GM12878 (cell line): Measurements from ENCODE around the gene CUL5. TPM values are rescaled to one million over a fixed set of nuclear protein-coding genes. Genes with fewer than 3 reads are reported as not detected.
"Not testable (repeated sequence)": the region's sequence is repeated elsewhere in the genome, so short reads cannot be mapped to it uniquely, and the experiment has no call there.

ENCODE experiments used
- ATAC-seq: fragments of 200-7000 bp; cut with Tn5 transposase; 3 replicates; pipeline ENCODE4 v1.9.1; 2020; ENCODE audit warnings: mild to moderate bottlenecking, moderate library complexity
- BruUV-seq: library from RNA; stranded (reverse); fragments of 400-500 nt; replicated peaks from 2 replicates; lab custom pipeline; 2021; lab: Mats Ljungman, UMichigan
- CTCF ChIA-PET: fragments of 300-600 bp; sonication (Branson Sonifier 250); formaldehyde crosslinking; extraction: SDS; loops from one replicate; lab custom pipeline; 2021; ENCODE audit warnings: inconsistent platforms; lab: Yijun Ruan, JAX
- POLR2A ChIA-PET: fragments of 350-600 bp; formaldehyde crosslinking; extraction: SDS; loops from one replicate; lab custom pipeline; 2021; ENCODE audit warnings: inconsistent platforms; lab: Charles Lee
- RAD21 ChIA-PET: fragments of 300-600 bp; sonication (Branson Sonifier 250); formaldehyde crosslinking; loops from one replicate; lab custom pipeline; 2023; ENCODE audit warnings: antibody characterized with exemption; ENCODE audit not compliant: unreplicated experiment; lab: Charles Lee
- SMC1A ChIA-PET: fragments of 300-600 bp; sonication (Branson Sonifier 250); formaldehyde crosslinking; loops from one replicate; lab custom pipeline; 2023; ENCODE audit not compliant: unreplicated experiment, uncharacterized antibody; lab: Charles Lee
- DNase-seq: peaks from one replicate; pipeline ENCODE4 v3.0.0-alpha.2; 2011; ENCODE audit warnings: low read depth, low spot score
- FAIRE-seq: peaks from 3 replicates; lab custom pipeline; 2011; peaks lifted over from hg19 to GRCh38; lab: Jason Lieb, UNC
- H2AFZ ChIP-seq: 2 replicates; pipeline ENCODE4 v1.6.0; 2011; ENCODE audit warnings: low read depth, low read length, control low read depth; ENCODE audit not compliant: control insufficient read depth
- H3K27ac ChIP-seq: 2 replicates; pipeline ENCODE4 v1.5.1; 2011; ENCODE audit warnings: control low read depth; ENCODE audit not compliant: control insufficient read depth, insufficient read depth
- H3K27me3 ChIP-seq, 2 experiments: replicated peaks in 1 of 2; 2 replicates each; pipeline versions ENCODE4 v1.6.0 to v1.6.1; 2011; ENCODE audit warnings: low read length in 1 of 2; ENCODE audit not compliant: control insufficient read depth in 2 of 2, insufficient read depth in 2 of 2
- H3K36me3 ChIP-seq, 2 experiments: 2 replicates each; pipeline ENCODE4 v1.5.1; 2011; ENCODE audit warnings: low read length in 1 of 2; ENCODE audit not compliant: control insufficient read depth in 2 of 2, insufficient read depth in 2 of 2
- H3K4me1 ChIP-seq: 2 replicates; pipeline ENCODE4 v1.6.1; 2011; ENCODE audit warnings: mild to moderate bottlenecking, low read length, moderate library complexity, mixed read lengths; ENCODE audit not compliant: control insufficient read depth, insufficient read depth
- H3K4me2 ChIP-seq: 2 replicates; pipeline ENCODE4 v1.6.0; 2011; ENCODE audit warnings: control low read depth; ENCODE audit not compliant: control insufficient read depth, insufficient read depth
- H3K4me3 ChIP-seq: fragments of 200-600 bp; sonication (generic); 2 replicates; pipeline ENCODE4 v1.5.1; 2016
- H3K79me2 ChIP-seq: 2 replicates; pipeline ENCODE4 v1.6.0; 2011; ENCODE audit warnings: low read length; ENCODE audit not compliant: control insufficient read depth, insufficient read depth
- H3K9ac ChIP-seq: 2 replicates; pipeline ENCODE4 v1.8.0; 2011; ENCODE audit warnings: low read length, control low read depth, mixed read lengths; ENCODE audit not compliant: control insufficient read depth, insufficient read depth
- H3K9me3 ChIP-seq: replicated peaks from 3 replicates; pipeline ENCODE4 v1.5.1; 2011; ENCODE audit warnings: mild to moderate bottlenecking, low read length; ENCODE audit not compliant: control insufficient read depth, insufficient read depth
- H4K20me1 ChIP-seq: 2 replicates; pipeline ENCODE4 v1.6.0; 2011; ENCODE audit not compliant: control insufficient read depth, insufficient read depth
- CEBPB ChIP-seq, 2 experiments: fragments of 150-350 bp in 1 of 2; IDR thresholded peaks; 2 replicates each; pipeline ENCODE4 v1.6.1; 2012 to 2014; ENCODE audit warnings: low read depth in 2 of 2, low read length in 2 of 2, borderline replicate concordance in 1 of 2, inconsistent platforms in 1 of 2
- MTA3 ChIP-seq: IDR thresholded peaks from 2 replicates; pipeline ENCODE4 v1.6.1; 2012; ENCODE audit warnings: low read length, inconsistent platforms, borderline replicate concordance
- PAX8 ChIP-seq: fragments of 450-650 bp; IDR thresholded peaks from 2 replicates; pipeline ENCODE4 v1.6.1; 2017; ENCODE audit warnings: mild to moderate bottlenecking, moderate library complexity
- SPI1 ChIP-seq: IDR thresholded peaks from 2 replicates; pipeline ENCODE4 v1.6.1; 2011; ENCODE audit warnings: low read depth, mild to moderate bottlenecking, low read length, moderate library complexity, borderline replicate concordance; ENCODE audit not compliant: insufficient read depth
- ZNF217 ChIP-seq: fragments of 450-650 bp; IDR thresholded peaks from 2 replicates; pipeline ENCODE4 v1.6.1; 2017; ENCODE audit warnings: antibody characterized with exemption, mild to moderate bottlenecking
- WGBS: methylation state at CpG from one replicate; pipeline ENCODE4 v1.1.6; 2016; ENCODE audit warnings: low lambda C conversion rate; ENCODE audit not compliant: insufficient replicate concordance, insufficient coverage; ENCODE audit errors: missing lambda C conversion rate; 5-methylcytosine and 5-hydroxymethylcytosine counted together
- in situ Hi-C: fragments of 300-500 bp; cut with MboI; formaldehyde crosslinking; loops from 9 replicates; pipeline ENCODE4 v1.14.3; 2018; ENCODE audit warnings: mixed read lengths
- intact Hi-C: fragments of 100-400 bp; cut with micrococcal nuclease; formaldehyde crosslinking; loops from one replicate; pipeline ENCODE4 v1.14.2; 2022; ENCODE audit not compliant: unreplicated experiment
- polyA plus RNA-seq, 11 experiments: library from polyadenylated mRNA; depleted of rRNA in 4 of 11; unstranded in 6 of 11; stranded (reverse) in 5 of 11; fragments of >200 nt; fragmentation: Nextera tagmentation in 4 of 11; fragmentation: Illumina TruSeq in 1 of 11; extraction: Ambion mirVana in 4 of 11; extraction: Trizol in 1 of 11; gene quantifications; 1 replicate in 1 of 11; 2 replicates in 10 of 11; pipeline versions ENCODE4 v1.2.1 to v1.2.3, GENCODE V29; 2011 to 2016; ENCODE audit warnings: inconsistent platforms in 2 of 11, missing spikeins in 2 of 11, low read depth in 1 of 11
- total RNA-seq, 4 experiments: library from RNA; depleted of rRNA in 3 of 4; stranded (reverse); fragments of >200 nt in 3 of 4; fragmentation: Illumina TruSeq in 1 of 4; extraction: Trizol in 1 of 4; gene quantifications; 2 replicates each; pipeline versions ENCODE4 v1.2.1 to v1.2.3, GENCODE V29; 2013 to 2021
- TF ChIP-seq, protein P1 (sequence below): fragments of 150-350 bp; IDR thresholded peaks from 2 replicates; pipeline ENCODE4 v1.6.1; 2016; ENCODE audit warnings: low read depth, low read length
- TF ChIP-seq, protein P2 (sequence below): IDR thresholded peaks from 2 replicates; pipeline ENCODE4 v1.6.1; 2011; ENCODE audit warnings: low read depth, low read length, improper control_type of control experiment, borderline replicate concordance
- TF ChIP-seq, protein P3 (sequence below): fragments of 450-650 bp; IDR thresholded peaks from 2 replicates; pipeline ENCODE4 v1.6.1; 2017; ENCODE audit warnings: low read depth, mild to moderate bottlenecking, moderate library complexity

The CUL5 gene
- total and polyA plus RNA-seq, 10 of the 15 experiments (the other 5 are each of a cell fraction or from before 2014, with no cell fraction given): 9.1 to 37.6 (median 18.3) TPM

DNA sequence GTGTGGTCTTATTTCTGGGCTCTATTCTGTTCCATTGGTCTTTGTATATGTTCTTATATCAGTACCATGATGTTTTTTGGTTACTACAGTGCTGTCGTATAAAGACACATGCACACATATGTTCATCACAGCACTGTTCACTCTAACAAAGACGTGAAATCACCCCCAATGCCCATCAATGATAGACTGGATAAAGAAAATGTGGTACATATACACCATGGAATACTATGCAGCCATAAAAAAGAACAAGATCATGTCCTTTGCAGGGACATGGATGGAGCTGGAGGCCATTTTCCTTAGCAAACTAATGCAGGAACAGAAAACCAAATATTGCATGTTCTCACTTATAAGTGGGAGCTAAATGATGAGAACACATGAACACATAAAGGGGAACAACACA is 22.9 kb downstream of the CUL5 start:
- 0 out of 2 replicates have a peak, but pooled peaks have one; percentile 40 for TF ChIP-seq ZNF217
- TF ChIP-seq, all 136 proteins: peak for 1; not testable (repeated sequence) for 135
- 94% methylated on average over 2 of the region's 2 CpGs for WGBS
- SMC1A ChIA-PET: not testable (repeated sequence)

DNA sequence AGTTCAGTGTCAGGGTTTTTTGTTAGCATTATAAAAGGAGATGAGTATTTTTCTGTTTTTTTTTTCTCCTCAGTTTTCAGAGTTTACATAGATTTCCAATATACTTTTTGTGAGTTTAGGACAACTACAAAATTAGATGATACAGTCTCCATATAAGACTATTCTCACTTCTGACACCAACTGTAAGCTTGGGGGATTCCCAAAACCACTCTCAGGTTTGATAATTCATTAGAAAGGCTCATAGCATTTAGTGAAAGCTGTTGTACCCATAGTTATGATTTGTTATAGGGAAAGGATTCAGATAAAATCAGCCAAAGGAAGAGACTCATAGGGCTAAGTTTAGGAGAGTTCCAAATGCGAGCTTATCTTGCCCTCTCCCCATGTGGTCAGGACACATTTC is 24.1 kb downstream of the CUL5 start:
- Histone ChIP-seq H3K4me3 (no peak overlapping the region), H3K4me2 (peak overlapping the region; percentile 24; the same call in 1 of the 2 replicates), H3K27ac (no peak overlapping the region), H3K27me3 (no peaks in the 10 kb centered on the region), H3K9me3 (peaks cover 5% of the 10 kb centered on the region; the same call in 2 of the 3 replicates), H3K79me2 (peaks cover 39% of the 10 kb centered on the region), H3K9ac (no peak overlapping the region), H3K36me3 (peaks cover 6 to 10% of the 10 kb centered on the region in 2 experiments), H2AFZ (no peak overlapping the region), H3K4me1 (no peaks in the 10 kb centered on the region; the same call in 1 of the 2 replicates), H4K20me1 (no peaks in the 10 kb centered on the region)
- ChIA-PET POLR2A (no interaction called here), RAD21 (interaction anchor here (1.1 kb wide), 1 partner anchor 63 kb away, joined by 4 read pairs; no protein-coding TSS in a partner anchor), SMC1A (interaction anchor here (1.0 to 1.5 kb wide), 4 partner anchors 10 to 24 kb away, joined by 3 to 5 read pairs (median 3); partner anchors contain the start of gene CUL5), CTCF (interaction anchor here (0.6 to 2.4 kb wide), 3 partner anchors 24 to 171 kb away, joined by 3 to 9 read pairs (median 8); partner anchors contain the start of gene CUL5)
- FAIRE-seq (no peak), DNase-seq (no peak), ATAC-seq (peak; percentile 63)
- BruUV-seq: no TSS peak
- WGBS: 79% methylated on average over 1 of the region's 1 CpG
- intact Hi-C loops (no loop called here), in situ Hi-C loops (no loop called here)
- no peak for TF ChIP-seq PAX8
- TF ChIP-seq, protein P1, sequence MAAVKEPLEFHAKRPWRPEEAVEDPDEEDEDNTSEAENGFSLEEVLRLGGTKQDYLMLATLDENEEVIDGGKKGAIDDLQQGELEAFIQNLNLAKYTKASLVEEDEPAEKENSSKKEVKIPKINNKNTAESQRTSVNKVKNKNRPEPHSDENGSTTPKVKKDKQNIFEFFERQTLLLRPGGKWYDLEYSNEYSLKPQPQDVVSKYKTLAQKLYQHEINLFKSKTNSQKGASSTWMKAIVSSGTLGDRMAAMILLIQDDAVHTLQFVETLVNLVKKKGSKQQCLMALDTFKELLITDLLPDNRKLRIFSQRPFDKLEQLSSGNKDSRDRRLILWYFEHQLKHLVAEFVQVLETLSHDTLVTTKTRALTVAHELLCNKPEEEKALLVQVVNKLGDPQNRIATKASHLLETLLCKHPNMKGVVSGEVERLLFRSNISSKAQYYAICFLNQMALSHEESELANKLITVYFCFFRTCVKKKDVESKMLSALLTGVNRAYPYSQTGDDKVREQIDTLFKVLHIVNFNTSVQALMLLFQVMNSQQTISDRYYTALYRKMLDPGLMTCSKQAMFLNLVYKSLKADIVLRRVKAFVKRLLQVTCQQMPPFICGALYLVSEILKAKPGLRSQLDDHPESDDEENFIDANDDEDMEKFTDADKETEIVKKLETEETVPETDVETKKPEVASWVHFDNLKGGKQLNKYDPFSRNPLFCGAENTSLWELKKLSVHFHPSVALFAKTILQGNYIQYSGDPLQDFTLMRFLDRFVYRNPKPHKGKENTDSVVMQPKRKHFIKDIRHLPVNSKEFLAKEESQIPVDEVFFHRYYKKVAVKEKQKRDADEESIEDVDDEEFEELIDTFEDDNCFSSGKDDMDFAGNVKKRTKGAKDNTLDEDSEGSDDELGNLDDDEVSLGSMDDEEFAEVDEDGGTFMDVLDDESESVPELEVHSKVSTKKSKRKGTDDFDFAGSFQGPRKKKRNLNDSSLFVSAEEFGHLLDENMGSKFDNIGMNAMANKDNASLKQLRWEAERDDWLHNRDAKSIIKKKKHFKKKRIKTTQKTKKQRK: no peak
- TF ChIP-seq SPI1: no peak
- TF ChIP-seq, protein P2, sequence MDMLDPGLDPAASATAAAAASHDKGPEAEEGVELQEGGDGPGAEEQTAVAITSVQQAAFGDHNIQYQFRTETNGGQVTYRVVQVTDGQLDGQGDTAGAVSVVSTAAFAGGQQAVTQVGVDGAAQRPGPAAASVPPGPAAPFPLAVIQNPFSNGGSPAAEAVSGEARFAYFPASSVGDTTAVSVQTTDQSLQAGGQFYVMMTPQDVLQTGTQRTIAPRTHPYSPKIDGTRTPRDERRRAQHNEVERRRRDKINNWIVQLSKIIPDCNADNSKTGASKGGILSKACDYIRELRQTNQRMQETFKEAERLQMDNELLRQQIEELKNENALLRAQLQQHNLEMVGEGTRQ: no peak
- TF ChIP-seq, protein P3, sequence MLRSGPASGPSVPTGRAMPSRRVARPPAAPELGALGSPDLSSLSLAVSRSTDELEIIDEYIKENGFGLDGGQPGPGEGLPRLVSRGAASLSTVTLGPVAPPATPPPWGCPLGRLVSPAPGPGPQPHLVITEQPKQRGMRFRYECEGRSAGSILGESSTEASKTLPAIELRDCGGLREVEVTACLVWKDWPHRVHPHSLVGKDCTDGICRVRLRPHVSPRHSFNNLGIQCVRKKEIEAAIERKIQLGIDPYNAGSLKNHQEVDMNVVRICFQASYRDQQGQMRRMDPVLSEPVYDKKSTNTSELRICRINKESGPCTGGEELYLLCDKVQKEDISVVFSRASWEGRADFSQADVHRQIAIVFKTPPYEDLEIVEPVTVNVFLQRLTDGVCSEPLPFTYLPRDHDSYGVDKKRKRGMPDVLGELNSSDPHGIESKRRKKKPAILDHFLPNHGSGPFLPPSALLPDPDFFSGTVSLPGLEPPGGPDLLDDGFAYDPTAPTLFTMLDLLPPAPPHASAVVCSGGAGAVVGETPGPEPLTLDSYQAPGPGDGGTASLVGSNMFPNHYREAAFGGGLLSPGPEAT: no peak
- TF ChIP-seq CEBPB (IDR thresholded peaks at IDR 0.05; ENCODE audit: borderline replicate concordance in 1 of 2, low read depth in 2 of 2, low read length in 2 of 2): no peak
- TF ChIP-seq MTA3: no peak

More for the DNA sequence above, 22.9 kb downstream of the CUL5 start:
- POLR2A ChIA-PET, H4K20me1 ChIP-seq, DNase-seq, H3K9me3 ChIP-seq, H2AFZ ChIP-seq, H3K9ac ChIP-seq, H3K27me3 ChIP-seq, FAIRE-seq, H3K27ac ChIP-seq, H3K4me2 ChIP-seq, intact Hi-C loops, BruUV-seq, RAD21 ChIA-PET, H3K4me3 ChIP-seq, ATAC-seq, H3K4me1 ChIP-seq, in situ Hi-C loops: not testable (repeated sequence)
- Histone ChIP-seq H3K79me2 (peaks cover 47% of the 10 kb centered on the region), H3K36me3 (peaks cover 6 to 10% of the 10 kb centered on the region in 2 experiments)
- CTCF ChIA-PET: interaction anchor here (2.4 kb wide), 1 partner anchor 32 kb away, joined by 8 read pairs; no protein-coding TSS in a partner anchor
